ENCODE measurements around the gene ADARB2.

ADARB2 gene

DNA sequence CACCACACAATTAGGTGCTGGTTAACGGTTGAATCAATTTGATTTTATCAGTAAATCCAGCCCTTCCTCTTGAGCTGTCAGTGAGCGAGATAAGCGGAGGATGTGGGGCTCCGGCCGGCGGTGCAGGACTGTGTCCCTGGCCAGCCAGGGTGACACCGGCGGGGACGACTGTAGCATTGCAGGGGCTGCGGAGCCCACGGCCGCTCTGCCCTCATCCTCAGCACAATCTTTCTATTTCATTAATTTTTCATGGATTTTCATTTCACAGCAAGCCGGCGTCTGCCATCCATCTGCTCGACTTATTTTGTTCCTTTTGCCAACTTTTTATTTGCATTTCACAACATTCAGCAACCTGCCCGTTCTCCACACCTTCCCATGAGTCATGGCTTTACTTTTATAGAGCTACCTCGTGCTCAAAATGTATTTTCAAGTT is 4.7 kb downstream of the ADARB2 start:
- no peak for DNase-seq (ENCODE audit: low spot score)
- no peak for TF ChIP-seq CTCF (IDR thresholded peaks at IDR 0.05; ENCODE audit: extremely low read depth, insufficient read depth, missing control alignments)
- in situ Hi-C loops (cut with MboI; ENCODE audit: low pct_unique_long_range_greater_than_20kb, low sequenced_read_pairs, unreplicated experiment) = no loop called here

DNA sequence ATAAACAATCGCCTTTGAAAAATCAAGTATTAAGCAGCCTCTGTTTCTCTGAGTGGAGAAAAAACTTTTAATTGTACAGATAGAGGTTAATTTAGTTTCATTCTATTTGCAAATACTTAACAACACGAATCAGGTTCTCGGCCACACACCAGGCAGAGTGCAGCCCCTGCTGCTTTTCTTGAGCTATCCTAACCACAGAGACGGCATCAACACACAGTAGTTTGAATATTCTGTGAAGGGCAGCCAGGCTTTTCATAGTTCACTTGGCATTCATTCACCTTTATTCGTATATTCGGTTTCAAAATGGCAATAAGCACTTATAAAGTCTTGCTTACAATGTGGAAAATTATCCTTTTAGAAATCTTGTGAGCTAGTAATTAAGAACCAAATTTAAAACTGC is 5.7 kb downstream of the ADARB2 start:
- TF ChIP-seq CTCF (IDR thresholded peaks at IDR 0.05; ENCODE audit: extremely low read depth, insufficient read depth, missing control alignments) = no peak

GRCh38 chr10:1729751-1730150 is 7.6 kb downstream of the ADARB2 start:
- no peak for TF ChIP-seq CTCF (IDR thresholded peaks at IDR 0.05; ENCODE audit: extremely low read depth, insufficient read depth, missing control alignments)
- DNase-seq (ENCODE audit: low spot score) = no peak
- in situ Hi-C loops (cut with MboI; ENCODE audit: low pct_unique_long_range_greater_than_20kb, low sequenced_read_pairs, unreplicated experiment) = no loop called here

More for the DNA sequence above, 5.7 kb downstream of the ADARB2 start:
- in situ Hi-C loops (cut with MboI; ENCODE audit: low pct_unique_long_range_greater_than_20kb, low sequenced_read_pairs, unreplicated experiment) = no loop called here
- DNase-seq (ENCODE audit: low spot score) = no peak

DNA sequence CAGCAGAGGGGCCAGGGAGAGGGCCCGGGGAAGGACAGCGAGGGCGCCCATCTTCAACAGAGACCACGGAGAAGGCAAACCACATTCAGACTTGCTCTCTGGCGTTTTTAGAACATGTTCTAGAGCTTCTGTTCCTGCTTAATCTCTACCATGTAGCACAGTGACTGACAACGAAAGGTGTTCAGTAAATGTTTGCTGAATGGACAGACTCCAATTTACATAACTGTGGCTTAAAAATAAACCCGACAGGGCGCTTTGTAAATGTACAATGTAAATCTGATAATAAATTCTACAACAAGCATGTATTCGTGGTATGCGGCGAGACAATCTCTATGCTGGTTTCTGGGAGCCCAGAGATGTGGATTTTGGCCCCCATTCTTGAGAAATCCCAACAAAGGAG is 10.5 kb downstream of the ADARB2 start:
- TF ChIP-seq CTCF (IDR thresholded peaks at IDR 0.05; ENCODE audit: extremely low read depth, insufficient read depth, missing control alignments) = no peak
- DNase-seq (ENCODE audit: low spot score) = no peak
- in situ Hi-C loops (cut with MboI; ENCODE audit: low pct_unique_long_range_greater_than_20kb, low sequenced_read_pairs, unreplicated experiment) = no loop called here

GRCh38 chr10:1724921-1725488 is 12.3 kb downstream of the ADARB2 start:
- no peak for TF ChIP-seq CTCF (IDR thresholded peaks at IDR 0.05; ENCODE audit: extremely low read depth, insufficient read depth, missing control alignments)
- DNase-seq (ENCODE audit: low spot score) = no peak
- in situ Hi-C loops (cut with MboI; ENCODE audit: low pct_unique_long_range_greater_than_20kb, low sequenced_read_pairs, unreplicated experiment) = no loop called here

GRCh38 chr10:1716839-1717238 is 20.5 kb downstream of the ADARB2 start:
- no peak for TF ChIP-seq CTCF (IDR thresholded peaks at IDR 0.05; ENCODE audit: extremely low read depth, insufficient read depth, missing control alignments)
- DNase-seq (ENCODE audit: low spot score) = no peak
- in situ Hi-C loops (cut with MboI; ENCODE audit: low pct_unique_long_range_greater_than_20kb, low sequenced_read_pairs, unreplicated experiment) = no loop called here

DNA sequence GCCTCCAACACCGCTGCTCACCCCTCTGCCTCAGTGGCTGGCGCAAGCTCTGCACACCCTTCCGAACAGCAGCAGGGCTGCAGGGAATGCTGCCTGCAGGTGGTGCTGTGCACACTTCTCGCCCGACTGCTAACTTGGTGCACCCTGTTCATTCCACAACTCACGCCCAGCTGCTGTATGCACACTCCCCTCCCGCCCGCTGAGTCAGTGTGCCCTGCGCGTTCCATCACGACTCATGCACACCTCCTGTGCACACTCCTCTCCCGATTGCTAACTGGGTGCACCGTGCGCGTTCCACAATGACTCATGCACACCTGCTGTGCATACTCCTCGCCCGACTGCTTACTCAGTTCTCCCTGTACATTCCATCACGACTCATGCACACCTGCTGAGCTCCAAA is 21.5 kb downstream of the ADARB2 start:
- TF ChIP-seq CTCF (IDR thresholded peaks at IDR 0.05; ENCODE audit: extremely low read depth, insufficient read depth, missing control alignments) = peak; percentile 49
- no peak for DNase-seq (ENCODE audit: low spot score)
- in situ Hi-C loops (cut with MboI; ENCODE audit: low pct_unique_long_range_greater_than_20kb, low sequenced_read_pairs, unreplicated experiment) = no loop called here
